HepG2 (cell line): ENCODE data around the gene SLC16A2. TPM values are rescaled to one million over a fixed set of nuclear protein-coding genes. Genes with fewer than 3 reads are reported as not detected.

Experiments
- ATAC-seq: fragments of 200-7000 bp; cut with Tn5 transposase; 3 replicates; pipeline ENCODE4 v1.9.1; 2020; ENCODE audit warnings: mild to moderate bottlenecking, moderate library complexity
- BruUV-seq: library from RNA; stranded (reverse); fragments of 400-500 nt; replicated peaks from 2 replicates; lab custom pipeline; 2021; lab: Mats Ljungman, UMichigan
- CTCF ChIA-PET: fragments of 300-600 bp; formaldehyde crosslinking; extraction: SDS; loops from one replicate; lab custom pipeline; 2021; ENCODE audit warnings: low total read pairs, inconsistent platforms, low intra/inter-chr PET ratio; lab: Yijun Ruan, JAX
- POLR2A ChIA-PET: fragments of 350-600 bp; sonication (Branson Sonifier 250); formaldehyde crosslinking; loops from one replicate; lab custom pipeline; 2020; ENCODE audit warnings: antibody characterized with exemption, inconsistent platforms; lab: Yijun Ruan, JAX
- DNase-seq: peaks from one replicate; pipeline ENCODE4 v3.0.0-alpha.2; 2015; ENCODE audit warnings: low spot score
- FAIRE-seq: peaks from 3 replicates; lab custom pipeline; 2011; peaks lifted over from hg19 to GRCh38; lab: Jason Lieb, UNC
- H2AFZ ChIP-seq: one replicate; pipeline ENCODE4 v1.6.1; 2011; ENCODE audit warnings: low read length, inconsistent platforms
- H3K27ac ChIP-seq: fragments of 300-600 bp; 3 replicates; pipeline ENCODE4 v1.8.0; 2011; ENCODE audit warnings: mixed run types, mild to moderate bottlenecking, mixed read lengths, low read length, inconsistent platforms; ENCODE audit not compliant: insufficient read depth; ENCODE audit errors: extremely low read length
- H3K27me3 ChIP-seq, 2 experiments: fragments of 200-600 bp in 1 of 2; 2 replicates in 1 of 2; 3 replicates in 1 of 2; pipeline versions ENCODE4 v1.6.0 to v1.8.0; 2011; ENCODE audit warnings: low read length in 2 of 2, mild to moderate bottlenecking in 2 of 2, moderate library complexity in 2 of 2, inconsistent platforms in 1 of 2; ENCODE audit not compliant: insufficient read depth in 2 of 2, control insufficient read depth in 1 of 2
- H3K36me3 ChIP-seq, 2 experiments: fragments of 200-600 bp in 1 of 2; replicated peaks in 1 of 2; 2 replicates in 1 of 2; 3 replicates in 1 of 2; pipeline versions ENCODE4 v1.5.1 to v1.8.0; 2011; ENCODE audit warnings: low read length in 2 of 2, inconsistent platforms in 1 of 2; ENCODE audit not compliant: insufficient read depth in 2 of 2, control insufficient read depth in 1 of 2
- H3K4me1 ChIP-seq: 2 replicates; pipeline ENCODE4 v1.5.1; 2012; ENCODE audit warnings: low read length, inconsistent platforms; ENCODE audit not compliant: insufficient read depth
- H3K4me2 ChIP-seq: 2 replicates; pipeline ENCODE4 v1.6.0; 2011; ENCODE audit warnings: low read depth, low read length, inconsistent platforms
- H3K4me3 ChIP-seq, 3 experiments: fragments of 200-600 bp in 1 of 3; sonication (generic), shearing (Covaris generic) in 1 of 3; replicated peaks in 1 of 3; 2 replicates each; pipeline ENCODE4 v1.5.1; 2011 to 2016; ENCODE audit warnings: low read length in 3 of 3, inconsistent platforms in 2 of 3, low read depth in 2 of 3, mild to moderate bottlenecking in 2 of 3, control low read depth in 1 of 3, mixed read lengths in 1 of 3; ENCODE audit not compliant: insufficient read depth in 1 of 3
- H3K79me2 ChIP-seq: one replicate; pipeline ENCODE4 v1.6.1; 2011; ENCODE audit warnings: low read length, inconsistent platforms; ENCODE audit not compliant: insufficient read depth
- H3K9ac ChIP-seq: 2 replicates; pipeline ENCODE4 v1.6.0; 2011; ENCODE audit warnings: mild to moderate bottlenecking, low read depth, low read length, inconsistent platforms; ENCODE audit not compliant: insufficient read depth
- H3K9me3 ChIP-seq: 2 replicates; pipeline ENCODE4 v1.5.1; 2012; ENCODE audit warnings: mild to moderate bottlenecking, low read length
- H4K20me1 ChIP-seq: 2 replicates; pipeline ENCODE4 v1.6.0; 2011; ENCODE audit warnings: inconsistent platforms, mild to moderate bottlenecking, low read length, moderate library complexity; ENCODE audit not compliant: insufficient read depth
- ARNT2 ChIP-seq: sonication (generic); formaldehyde crosslinking; IDR thresholded peaks from 2 replicates; pipeline ENCODE4 v1.8.0; 2022; ENCODE audit warnings: mild to moderate bottlenecking, low read depth, missing genetic modification reagents, moderate library complexity
- CHCHD3 ChIP-seq: sonication (generic); formaldehyde crosslinking; IDR thresholded peaks from 2 replicates; pipeline ENCODE4 v1.8.0; 2022; ENCODE audit warnings: mild to moderate bottlenecking, missing genetic modification reagents, moderate library complexity
- ERF ChIP-seq: IDR thresholded peaks from 2 replicates; pipeline ENCODE4 v1.6.1; 2018; ENCODE audit warnings: missing biosample characterization, missing genetic modification reagents
- GTF2F1 ChIP-seq: fragments of 150-350 bp; IDR thresholded peaks from 2 replicates; pipeline ENCODE4 v1.6.1; 2014; ENCODE audit warnings: low read length
- HHEX ChIP-seq: IDR thresholded peaks from 2 replicates; pipeline ENCODE4 v1.6.1; 2016; ENCODE audit warnings: control low read depth
- JARID2 ChIP-seq: sonication (generic); formaldehyde crosslinking; IDR thresholded peaks from 2 replicates; pipeline ENCODE4 v1.8.1; 2023; ENCODE audit warnings: missing genetic modification reagents, inconsistent platforms; ENCODE audit not compliant: insufficient replicate concordance
- MEF2D ChIP-seq: sonication (generic); formaldehyde crosslinking; IDR thresholded peaks from 2 replicates; pipeline ENCODE4 v1.5.1; 2020; ENCODE audit warnings: mild to moderate bottlenecking, missing genetic modification reagents
- NFE2L2 ChIP-seq: fragments of 150-350 bp; IDR thresholded peaks from 2 replicates; pipeline ENCODE4 v1.6.1; 2014; ENCODE audit warnings: low read length
- NFRKB ChIP-seq: fragments of 450-650 bp; IDR thresholded peaks from 2 replicates; pipeline ENCODE4 v1.6.1; 2017
- RBAK ChIP-seq: sonication (generic); formaldehyde crosslinking; IDR thresholded peaks from 2 replicates; pipeline ENCODE4 v1.5.1; 2020; ENCODE audit warnings: mild to moderate bottlenecking, missing genetic modification reagents
- SALL2 ChIP-seq: sonication (generic); formaldehyde crosslinking; IDR thresholded peaks from 2 replicates; pipeline ENCODE4 v1.8.1; 2023; ENCODE audit warnings: mild to moderate bottlenecking, missing genetic modification reagents, inconsistent platforms
- SIX4 ChIP-seq: sonication (generic); formaldehyde crosslinking; IDR thresholded peaks from 2 replicates; pipeline ENCODE4 v1.4.0; 2020; ENCODE audit warnings: missing genetic modification reagents
- ZFP36L1 ChIP-seq: sonication (generic); formaldehyde crosslinking; IDR thresholded peaks from 2 replicates; pipeline ENCODE4 v1.8.0; 2022; ENCODE audit warnings: mild to moderate bottlenecking, missing genetic modification reagents, moderate library complexity
- ZNF256 ChIP-seq: sonication (generic); formaldehyde crosslinking; conservative IDR thresholded peaks from 2 replicates; pipeline ENCODE4 v1.4.0; 2020; ENCODE audit warnings: missing genetic modification reagents
- ZNF570 ChIP-seq: sonication (generic); formaldehyde crosslinking; IDR thresholded peaks from 2 replicates; pipeline ENCODE4 v1.4.0; 2020; ENCODE audit warnings: mild to moderate bottlenecking, missing genetic modification reagents, borderline replicate concordance
- ZNF772 ChIP-seq: sonication (generic); formaldehyde crosslinking; IDR thresholded peaks from 2 replicates; pipeline ENCODE4 v1.5.0; 2020; ENCODE audit warnings: mild to moderate bottlenecking, missing genetic modification reagents
- WGBS: methylation state at CpG from one replicate; pipeline ENCODE4 v1.1.6; 2017; ENCODE audit warnings: low lambda C conversion rate; 5-methylcytosine and 5-hydroxymethylcytosine counted together
- in situ Hi-C: cut with HindIII; loops from 2 replicates; pipeline ENCODE4 v1.10.0; 2017; ENCODE audit warnings: low pct_unique_long_range_greater_than_20kb; ENCODE audit not compliant: extremely low pct_ligation_motif_present
- intact Hi-C: fragments of 100-400 bp; cut with micrococcal nuclease; formaldehyde crosslinking; loops from one replicate; pipeline ENCODE4 v1.10.0; 2022; ENCODE audit not compliant: unreplicated experiment
- polyA plus RNA-seq, 8 experiments: library from polyadenylated mRNA; depleted of rRNA in 3 of 8; stranded (reverse) in 7 of 8; unstranded in 1 of 8; fragments of >200 nt; fragmentation: Illumina TruSeq in 4 of 8; extraction: Trizol in 4 of 8; gene quantifications; 2 replicates each; pipeline versions ENCODE4 v1.2.1 to v1.2.3, GENCODE V29; 2011 to 2016; ENCODE audit warnings: low read depth in 4 of 8, missing spikeins in 1 of 8, mixed read lengths in 1 of 8; ENCODE audit not compliant: insufficient read depth in 1 of 8
- total RNA-seq, 5 experiments: library from RNA; depleted of rRNA; stranded (reverse); fragments of >200 nt; fragmentation: Illumina TruSeq; extraction: Trizol; gene quantifications; 2 replicates each; pipeline ENCODE4 v1.2.3, GENCODE V29; 2016; ENCODE audit warnings: low read depth in 1 of 5
- TF ChIP-seq, protein P1 (sequence below): sonication (generic); formaldehyde crosslinking; IDR thresholded peaks from 2 replicates; pipeline ENCODE4 v1.4.0; 2020; ENCODE audit warnings: missing genetic modification reagents, borderline replicate concordance
- TF ChIP-seq, protein P2 (sequence below): sonication (generic); formaldehyde crosslinking; IDR thresholded peaks from 2 replicates; pipeline ENCODE4 v1.4.0; 2020; ENCODE audit warnings: missing genetic modification reagents

Gene SLC16A2
- total and polyA plus RNA-seq, 2 of the 13 experiments (the other 11 are each of a cell fraction or from before 2014, with no cell fraction given), result 0.07 to 0.08 TPM

DNA sequence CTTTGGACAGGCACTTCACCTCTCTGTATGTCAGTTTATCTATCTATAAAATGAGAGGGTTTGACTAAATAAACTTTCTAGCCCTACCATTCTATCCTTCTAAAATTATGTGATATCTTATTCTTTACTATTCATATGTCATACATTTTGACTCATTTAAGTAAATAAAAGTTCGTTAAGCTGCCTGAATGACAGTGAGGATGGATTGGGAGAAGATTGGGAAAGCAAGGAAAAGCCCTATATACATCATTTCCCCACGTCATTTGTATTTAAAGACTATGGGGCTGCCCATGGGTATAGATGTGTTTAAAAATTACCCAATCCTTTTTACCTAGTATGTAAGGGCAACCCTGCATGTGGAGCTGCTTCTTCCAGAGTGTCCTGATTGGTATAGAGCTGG lies 5.3 kb downstream of the SLC16A2 start:
- POLR2A ChIA-PET, result no interaction called here
- no TSS peak for BruUV-seq
- 3% methylated on average over 2 of the region's 2 CpGs for WGBS
- H2AFZ ChIP-seq, result no peak overlapping the region
- no peak for ATAC-seq
- no peak for DNase-seq
- H3K27me3 ChIP-seq, result peaks cover 0 to 6% of the 10 kb centered on the region in 2 experiments; a peak in 1 of 5 replicates
- peaks cover 6% of the 10 kb centered on the region; the same call in 1 of the 2 replicates for H3K4me1 ChIP-seq
- in situ Hi-C loops, result no loop called here
- H3K36me3 ChIP-seq, result no peaks in the 10 kb centered on the region
- no peaks in the 10 kb centered on the region for H3K9me3 ChIP-seq
- no peak overlapping the region for H3K27ac ChIP-seq
- no peak overlapping the region for H3K4me2 ChIP-seq
- H3K79me2 ChIP-seq, result no peaks in the 10 kb centered on the region
- no peaks in the 10 kb centered on the region for H4K20me1 ChIP-seq
- FAIRE-seq, result no peak
- H3K4me3 ChIP-seq, result no peak overlapping the region
- intact Hi-C loops, result no loop called here
- CTCF ChIA-PET, result no interaction called here
- TF ChIP-seq ZNF772 (CRISPR knock-in tag) (no peak), NFRKB (no peak), GTF2F1 (no peak), ZFP36L1 (CRISPR knock-in tag) (no peak), HHEX (CRISPR knock-in tag) (no peak), ZNF256 (no peak), MEF2D (CRISPR knock-in tag) (no peak), SIX4 (CRISPR knock-in tag) (no peak), RBAK (CRISPR knock-in tag) (no peak), ZNF570 (CRISPR knock-in tag) (no peak), JARID2 (no peak), ARNT2 (CRISPR knock-in tag) (no peak), NFE2L2 (no peak), CHCHD3 (CRISPR knock-in tag) (no peak), SALL2 (CRISPR knock-in tag) (no peak), ERF (no peak)
- TF ChIP-seq, protein P1, sequence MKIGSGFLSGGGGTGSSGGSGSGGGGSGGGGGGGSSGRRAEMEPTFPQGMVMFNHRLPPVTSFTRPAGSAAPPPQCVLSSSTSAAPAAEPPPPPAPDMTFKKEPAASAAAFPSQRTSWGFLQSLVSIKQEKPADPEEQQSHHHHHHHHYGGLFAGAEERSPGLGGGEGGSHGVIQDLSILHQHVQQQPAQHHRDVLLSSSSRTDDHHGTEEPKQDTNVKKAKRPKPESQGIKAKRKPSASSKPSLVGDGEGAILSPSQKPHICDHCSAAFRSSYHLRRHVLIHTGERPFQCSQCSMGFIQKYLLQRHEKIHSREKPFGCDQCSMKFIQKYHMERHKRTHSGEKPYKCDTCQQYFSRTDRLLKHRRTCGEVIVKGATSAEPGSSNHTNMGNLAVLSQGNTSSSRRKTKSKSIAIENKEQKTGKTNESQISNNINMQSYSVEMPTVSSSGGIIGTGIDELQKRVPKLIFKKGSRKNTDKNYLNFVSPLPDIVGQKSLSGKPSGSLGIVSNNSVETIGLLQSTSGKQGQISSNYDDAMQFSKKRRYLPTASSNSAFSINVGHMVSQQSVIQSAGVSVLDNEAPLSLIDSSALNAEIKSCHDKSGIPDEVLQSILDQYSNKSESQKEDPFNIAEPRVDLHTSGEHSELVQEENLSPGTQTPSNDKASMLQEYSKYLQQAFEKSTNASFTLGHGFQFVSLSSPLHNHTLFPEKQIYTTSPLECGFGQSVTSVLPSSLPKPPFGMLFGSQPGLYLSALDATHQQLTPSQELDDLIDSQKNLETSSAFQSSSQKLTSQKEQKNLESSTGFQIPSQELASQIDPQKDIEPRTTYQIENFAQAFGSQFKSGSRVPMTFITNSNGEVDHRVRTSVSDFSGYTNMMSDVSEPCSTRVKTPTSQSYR, result no peak
- TF ChIP-seq, protein P2, sequence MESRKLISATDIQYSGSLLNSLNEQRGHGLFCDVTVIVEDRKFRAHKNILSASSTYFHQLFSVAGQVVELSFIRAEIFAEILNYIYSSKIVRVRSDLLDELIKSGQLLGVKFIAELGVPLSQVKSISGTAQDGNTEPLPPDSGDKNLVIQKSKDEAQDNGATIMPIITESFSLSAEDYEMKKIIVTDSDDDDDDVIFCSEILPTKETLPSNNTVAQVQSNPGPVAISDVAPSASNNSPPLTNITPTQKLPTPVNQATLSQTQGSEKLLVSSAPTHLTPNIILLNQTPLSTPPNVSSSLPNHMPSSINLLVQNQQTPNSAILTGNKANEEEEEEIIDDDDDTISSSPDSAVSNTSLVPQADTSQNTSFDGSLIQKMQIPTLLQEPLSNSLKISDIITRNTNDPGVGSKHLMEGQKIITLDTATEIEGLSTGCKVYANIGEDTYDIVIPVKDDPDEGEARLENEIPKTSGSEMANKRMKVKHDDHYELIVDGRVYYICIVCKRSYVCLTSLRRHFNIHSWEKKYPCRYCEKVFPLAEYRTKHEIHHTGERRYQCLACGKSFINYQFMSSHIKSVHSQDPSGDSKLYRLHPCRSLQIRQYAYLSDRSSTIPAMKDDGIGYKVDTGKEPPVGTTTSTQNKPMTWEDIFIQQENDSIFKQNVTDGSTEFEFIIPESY (CRISPR knock-in tag), result no peak
- no peak overlapping the region for H3K9ac ChIP-seq
